ENCODE measurements around the gene GGTLC3. TPM values are rescaled to one million over a fixed set of nuclear protein-coding genes. Genes with fewer than 3 reads are reported as not detected.
"Not testable (repeated sequence)": the region's sequence is repeated elsewhere in the genome, so short reads cannot be mapped to it uniquely, and the experiment has no call there.

GGTLC3 gene
- total RNA-seq, 1 experiment from 2014 or later, result not detected

GRCh38 chr22:18554280-18555256, 36.6 kb upstream of the GGTLC3 start:
- H3K36me3 Mint-ChIP-seq (ENCODE audit: insufficient read depth in 1 of 3, low read depth in 3 of 3); H2BK12ac ChIP-seq (ENCODE audit: insufficient read length, low read depth, low read length); H3K27ac ChIP-seq (ENCODE audit: insufficient read length, low read depth, low read length); H3K9me3 ChIP-seq (ENCODE audit: control insufficient read depth, low read depth, low read length); DNase-seq; H3K4me3 Mint-ChIP-seq; H4K20me1 ChIP-seq (ENCODE audit: control insufficient read depth, insufficient read depth, insufficient read length); H4K91ac ChIP-seq (ENCODE audit: insufficient read length, low read depth, low read length); H3K27me3 Mint-ChIP-seq (ENCODE audit: low read depth); H3K4me1 Mint-ChIP-seq; H3K4ac ChIP-seq (ENCODE audit: low read depth, low read length); H2AK5ac ChIP-seq (ENCODE audit: insufficient read length, low read length); H2BK5ac ChIP-seq (ENCODE audit: insufficient read length, low read length); H3K79me1 ChIP-seq (ENCODE audit: insufficient read depth, low read depth, low read length, poor library complexity, severe bottlenecking); H2AFZ ChIP-seq (ENCODE audit: low read length); H3K23ac ChIP-seq (ENCODE audit: insufficient read length, low read depth, low read length); H4K5ac ChIP-seq (ENCODE audit: insufficient read length, low read depth, low read length); H3K27me3 ChIP-seq (ENCODE audit: insufficient read depth, low read length); H3K56ac ChIP-seq (ENCODE audit: insufficient read length, low read depth, low read length); H2BK20ac ChIP-seq (ENCODE audit: low read depth, low read length, poor library complexity, severe bottlenecking); H2BK120ac ChIP-seq (ENCODE audit: low read depth, low read length, poor library complexity, severe bottlenecking); H3T11ph ChIP-seq (ENCODE audit: low read length); H3K9me3 Mint-ChIP-seq; H3K4me2 ChIP-seq (ENCODE audit: insufficient read depth, insufficient read length, low read length); H3K79me2 ChIP-seq (ENCODE audit: insufficient read depth, low read length); H3K27ac Mint-ChIP-seq; H3K9ac ChIP-seq (ENCODE audit: extremely low read depth, insufficient read length, low read length); H3K14ac ChIP-seq (ENCODE audit: insufficient read depth, low read length); H2BK15ac ChIP-seq (ENCODE audit: low read depth, low read length); H3K18ac ChIP-seq (ENCODE audit: insufficient read length, low read depth, low read length); H3K23me2 ChIP-seq (ENCODE audit: insufficient read length, low read depth, low read length, poor library complexity, severe bottlenecking); H3K4me1 ChIP-seq (ENCODE audit: insufficient read depth, low read length); H4K8ac ChIP-seq (replicated peaks; ENCODE audit: insufficient read length, low read depth, low read length): not testable (repeated sequence)
- no CpG with 5 or more reads among the region's 22 CpGs for WGBS (ENCODE audit: extremely low coverage, insufficient read length, low lambda C conversion rate)

GRCh38 chr22:18552839-18553597, 35.1 kb upstream of the GGTLC3 start:
- not testable (repeated sequence) for H3K36me3 Mint-ChIP-seq (ENCODE audit: insufficient read depth in 1 of 3, low read depth in 3 of 3); H3T11ph ChIP-seq (ENCODE audit: low read length); H3K79me1 ChIP-seq (ENCODE audit: insufficient read depth, low read depth, low read length, poor library complexity, severe bottlenecking); H3K4me1 ChIP-seq (ENCODE audit: insufficient read depth, low read length); H2AK5ac ChIP-seq (ENCODE audit: insufficient read length, low read length); H3K27ac ChIP-seq (ENCODE audit: insufficient read length, low read depth, low read length); H4K5ac ChIP-seq (ENCODE audit: insufficient read length, low read depth, low read length); H3K23me2 ChIP-seq (ENCODE audit: insufficient read length, low read depth, low read length, poor library complexity, severe bottlenecking); H3K4me2 ChIP-seq (ENCODE audit: insufficient read depth, insufficient read length, low read length); H3K27me3 Mint-ChIP-seq (ENCODE audit: low read depth); H2BK20ac ChIP-seq (ENCODE audit: low read depth, low read length, poor library complexity, severe bottlenecking); H2AFZ ChIP-seq (ENCODE audit: low read length); H3K4me3 Mint-ChIP-seq; H3K56ac ChIP-seq (ENCODE audit: insufficient read length, low read depth, low read length); H3K14ac ChIP-seq (ENCODE audit: insufficient read depth, low read length); H2BK12ac ChIP-seq (ENCODE audit: insufficient read length, low read depth, low read length); H3K4ac ChIP-seq (ENCODE audit: low read depth, low read length); H3K18ac ChIP-seq (ENCODE audit: insufficient read length, low read depth, low read length); H3K23ac ChIP-seq (ENCODE audit: insufficient read length, low read depth, low read length); H3K4me1 Mint-ChIP-seq; H2BK15ac ChIP-seq (ENCODE audit: low read depth, low read length); DNase-seq; H3K9ac ChIP-seq (ENCODE audit: extremely low read depth, insufficient read length, low read length); H3K27me3 ChIP-seq (ENCODE audit: insufficient read depth, low read length); H3K9me3 ChIP-seq (ENCODE audit: control insufficient read depth, low read depth, low read length); H2BK5ac ChIP-seq (ENCODE audit: insufficient read length, low read length); H4K91ac ChIP-seq (ENCODE audit: insufficient read length, low read depth, low read length); H2BK120ac ChIP-seq (ENCODE audit: low read depth, low read length, poor library complexity, severe bottlenecking); H4K8ac ChIP-seq (replicated peaks; ENCODE audit: insufficient read length, low read depth, low read length); H3K27ac Mint-ChIP-seq; H4K20me1 ChIP-seq (ENCODE audit: control insufficient read depth, insufficient read depth, insufficient read length); H3K9me3 Mint-ChIP-seq; H3K79me2 ChIP-seq (ENCODE audit: insufficient read depth, low read length)
- no CpG with 5 or more reads among the region's 19 CpGs for WGBS (ENCODE audit: extremely low coverage, insufficient read length, low lambda C conversion rate)
